ENCODE data around the gene STX2. TPM values are rescaled to one million over a fixed set of nuclear protein-coding genes. Genes with fewer than 3 reads are reported as not detected.

Gene STX2
- total RNA-seq, 1 donor, result 58.3 TPM

- no peak for TF ChIP-seq CTCF (IDR thresholded peaks at IDR 0.05; ENCODE audit: insufficient read depth, low read depth, low read length)
- no peak for DNase-seq (ENCODE audit: low read depth)
- H3K4me3 ChIP-seq (ENCODE audit: low read depth, low read length), result no peak overlapping the region
Measured at GRCh38 chr12:130780880-130781575, 58.0 kb downstream of the STX2 start.

GRCh38 chr12:130780325-130780724 is 58.7 kb downstream of the STX2 start:
- no peak for TF ChIP-seq CTCF (IDR thresholded peaks at IDR 0.05; ENCODE audit: insufficient read depth, low read depth, low read length)
- no peak overlapping the region for H3K4me3 ChIP-seq (ENCODE audit: low read depth, low read length)
- DNase-seq (ENCODE audit: low read depth), result no peak

DNA sequence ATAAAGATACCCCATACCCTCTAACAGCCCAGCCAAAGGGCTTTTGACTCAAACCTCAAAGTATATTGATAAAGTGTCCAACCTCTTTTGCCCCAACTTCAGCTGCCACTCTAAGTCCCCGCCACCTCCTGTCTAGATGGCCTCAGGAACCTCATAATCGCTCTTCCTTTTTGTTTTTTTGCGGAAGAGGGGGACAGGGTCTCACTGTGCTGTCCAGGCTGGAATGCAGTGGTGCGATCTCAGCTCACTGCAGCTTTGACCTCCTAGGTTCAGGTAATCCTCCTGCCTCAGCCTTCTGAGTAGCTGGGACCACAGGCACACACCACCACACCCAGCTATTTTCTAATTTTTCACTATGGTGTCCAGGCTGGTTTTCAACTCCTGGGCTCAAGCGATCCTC is 60.3 kb downstream of the STX2 start:
- DNase-seq (ENCODE audit: low read depth), result no peak
- TF ChIP-seq CTCF (IDR thresholded peaks at IDR 0.05; ENCODE audit: insufficient read depth, low read depth, low read length), result no peak
- no peak overlapping the region for H3K4me3 ChIP-seq (ENCODE audit: low read depth, low read length)

- DNase-seq (ENCODE audit: low read depth), result no peak
- TF ChIP-seq CTCF (IDR thresholded peaks at IDR 0.05; ENCODE audit: insufficient read depth, low read depth, low read length), result no peak
- H3K4me3 ChIP-seq (ENCODE audit: low read depth, low read length), result no peak overlapping the region
Measured at GRCh38 chr12:130776857-130777339, 62.2 kb downstream of the STX2 start.

GRCh38 chr12:130775953-130776856 is 62.8 kb downstream of the STX2 start:
- peak overlapping the region; percentile 40 for H3K4me3 ChIP-seq (ENCODE audit: low read depth, low read length)
- peak; percentile 82 for DNase-seq (ENCODE audit: low read depth)
- TF ChIP-seq CTCF (IDR thresholded peaks at IDR 0.05; ENCODE audit: insufficient read depth, low read depth, low read length), result no peak

DNA sequence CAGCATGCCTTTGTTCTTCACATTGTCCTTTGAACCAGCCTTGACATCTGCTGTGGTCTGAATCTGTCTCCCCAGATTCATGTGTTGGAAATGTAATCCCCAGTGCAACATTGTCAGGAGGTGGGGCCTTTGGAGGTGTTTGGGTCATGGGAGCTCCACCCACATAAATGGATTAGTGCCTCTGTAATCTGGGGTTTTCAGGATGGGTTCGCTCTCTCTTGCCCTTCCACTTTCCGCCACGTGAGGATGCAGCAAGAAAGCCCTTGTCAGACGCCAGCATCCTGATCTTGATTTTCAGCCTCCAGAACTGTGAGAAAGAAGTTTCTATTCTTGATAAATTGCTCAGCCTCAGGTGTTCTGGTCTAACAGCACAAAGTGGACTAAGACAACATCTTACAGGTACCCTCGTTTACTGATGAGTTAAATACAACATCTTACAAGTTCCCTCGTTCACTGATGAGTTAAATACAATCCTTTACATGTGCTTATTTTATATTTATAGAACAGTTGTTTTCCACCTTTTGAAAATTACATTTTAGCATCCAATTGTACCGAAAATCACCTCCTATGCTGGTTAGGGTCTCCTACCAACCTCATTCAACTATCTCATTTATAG is 68.5 kb downstream of the STX2 start:
- no peak for DNase-seq (ENCODE audit: low read depth)
- no peak overlapping the region for H3K4me3 ChIP-seq (ENCODE audit: low read depth, low read length)

More for the DNA sequence above, 68.5 kb downstream of the STX2 start:
- no peak for TF ChIP-seq CTCF (IDR thresholded peaks at IDR 0.05; ENCODE audit: insufficient read depth, low read depth, low read length)
